HepG2 (cell line): Measurements from ENCODE around the gene CD276. TPM values are rescaled to one million over a fixed set of nuclear protein-coding genes. Genes with fewer than 3 reads are reported as not detected.

Experiments used
- ATAC-seq: fragments of 200-7000 bp; cut with Tn5 transposase; 3 replicates; pipeline ENCODE4 v1.9.1; 2020; ENCODE audit warnings: mild to moderate bottlenecking, moderate library complexity
- BruUV-seq: library from RNA; stranded (reverse); fragments of 400-500 nt; replicated peaks from 2 replicates; lab custom pipeline; 2021; lab: Mats Ljungman, UMichigan
- CTCF ChIA-PET: fragments of 300-600 bp; formaldehyde crosslinking; extraction: SDS; loops from one replicate; lab custom pipeline; 2021; ENCODE audit warnings: low total read pairs, inconsistent platforms, low intra/inter-chr PET ratio; lab: Yijun Ruan, JAX
- POLR2A ChIA-PET: fragments of 350-600 bp; sonication (Branson Sonifier 250); formaldehyde crosslinking; loops from one replicate; lab custom pipeline; 2020; ENCODE audit warnings: antibody characterized with exemption, inconsistent platforms; lab: Yijun Ruan, JAX
- DNase-seq: peaks from one replicate; pipeline ENCODE4 v3.0.0-alpha.2; 2015; ENCODE audit warnings: low spot score
- FAIRE-seq: peaks from 3 replicates; lab custom pipeline; 2011; peaks lifted over from hg19 to GRCh38; lab: Jason Lieb, UNC
- H2AFZ ChIP-seq: one replicate; pipeline ENCODE4 v1.6.1; 2011; ENCODE audit warnings: low read length, inconsistent platforms
- H3K27ac ChIP-seq: fragments of 300-600 bp; 3 replicates; pipeline ENCODE4 v1.8.0; 2011; ENCODE audit warnings: mixed run types, mild to moderate bottlenecking, mixed read lengths, low read length, inconsistent platforms; ENCODE audit not compliant: insufficient read depth; ENCODE audit errors: extremely low read length
- H3K27me3 ChIP-seq, 2 experiments: fragments of 200-600 bp in 1 of 2; 2 replicates in 1 of 2; 3 replicates in 1 of 2; pipeline versions ENCODE4 v1.6.0 to v1.8.0; 2011; ENCODE audit warnings: low read length in 2 of 2, mild to moderate bottlenecking in 2 of 2, moderate library complexity in 2 of 2, inconsistent platforms in 1 of 2; ENCODE audit not compliant: insufficient read depth in 2 of 2, control insufficient read depth in 1 of 2
- H3K36me3 ChIP-seq, 2 experiments: fragments of 200-600 bp in 1 of 2; replicated peaks in 1 of 2; 2 replicates in 1 of 2; 3 replicates in 1 of 2; pipeline versions ENCODE4 v1.5.1 to v1.8.0; 2011; ENCODE audit warnings: low read length in 2 of 2, inconsistent platforms in 1 of 2; ENCODE audit not compliant: insufficient read depth in 2 of 2, control insufficient read depth in 1 of 2
- H3K4me1 ChIP-seq: 2 replicates; pipeline ENCODE4 v1.5.1; 2012; ENCODE audit warnings: low read length, inconsistent platforms; ENCODE audit not compliant: insufficient read depth
- H3K4me2 ChIP-seq: 2 replicates; pipeline ENCODE4 v1.6.0; 2011; ENCODE audit warnings: low read depth, low read length, inconsistent platforms
- H3K4me3 ChIP-seq, 3 experiments: fragments of 200-600 bp in 1 of 3; sonication (generic), shearing (Covaris generic) in 1 of 3; replicated peaks in 1 of 3; 2 replicates each; pipeline ENCODE4 v1.5.1; 2011 to 2016; ENCODE audit warnings: low read length in 3 of 3, inconsistent platforms in 2 of 3, low read depth in 2 of 3, mild to moderate bottlenecking in 2 of 3, control low read depth in 1 of 3, mixed read lengths in 1 of 3; ENCODE audit not compliant: insufficient read depth in 1 of 3
- H3K79me2 ChIP-seq: one replicate; pipeline ENCODE4 v1.6.1; 2011; ENCODE audit warnings: low read length, inconsistent platforms; ENCODE audit not compliant: insufficient read depth
- H3K9ac ChIP-seq: 2 replicates; pipeline ENCODE4 v1.6.0; 2011; ENCODE audit warnings: mild to moderate bottlenecking, low read depth, low read length, inconsistent platforms; ENCODE audit not compliant: insufficient read depth
- H3K9me3 ChIP-seq: 2 replicates; pipeline ENCODE4 v1.5.1; 2012; ENCODE audit warnings: mild to moderate bottlenecking, low read length
- H4K20me1 ChIP-seq: 2 replicates; pipeline ENCODE4 v1.6.0; 2011; ENCODE audit warnings: inconsistent platforms, mild to moderate bottlenecking, low read length, moderate library complexity; ENCODE audit not compliant: insufficient read depth
- FLYWCH1 ChIP-seq: sonication (generic); formaldehyde crosslinking; IDR thresholded peaks from 2 replicates; pipeline ENCODE4 v1.8.1; 2023; ENCODE audit warnings: mild to moderate bottlenecking, missing genetic modification reagents
- FOXM1 ChIP-seq: sonication (generic); formaldehyde crosslinking; IDR thresholded peaks from 2 replicates; pipeline ENCODE4 v1.5.0; 2020; ENCODE audit warnings: missing genetic modification reagents
- KDM2A ChIP-seq: sonication (generic); formaldehyde crosslinking; IDR thresholded peaks from 2 replicates; pipeline ENCODE4 v1.4.0; 2020; ENCODE audit warnings: low read depth, missing genetic modification reagents, borderline replicate concordance
- MBD4 ChIP-seq: IDR thresholded peaks from 2 replicates; pipeline ENCODE4 v1.6.1; 2012; ENCODE audit warnings: low read length, inconsistent platforms, borderline replicate concordance
- MLX ChIP-seq: IDR thresholded peaks from 2 replicates; pipeline ENCODE4 v1.6.1; 2016
- NFE2L1 ChIP-seq: sonication (generic); formaldehyde crosslinking; IDR thresholded peaks from 2 replicates; pipeline ENCODE4 v1.4.0; 2020; ENCODE audit warnings: missing genetic modification reagents, mild to moderate bottlenecking, borderline replicate concordance
- NFKBIZ ChIP-seq: IDR thresholded peaks from 2 replicates; pipeline ENCODE4 v1.6.1; 2018; ENCODE audit warnings: missing genetic modification reagents, missing compliant biosample characterization
- NR2F2 ChIP-seq: IDR thresholded peaks from 2 replicates; pipeline ENCODE4 v1.6.1; 2012; ENCODE audit warnings: low read depth, inconsistent platforms, borderline replicate concordance
- POLR2AphosphoS2 ChIP-seq: IDR thresholded peaks from 2 replicates; pipeline ENCODE4 v1.6.1; 2011; ENCODE audit warnings: low read depth, low read length, improper control_type of control experiment
- SMC3 ChIP-seq: IDR thresholded peaks from 2 replicates; pipeline ENCODE4 v1.6.1; 2011; ENCODE audit warnings: low read length, improper control_type of control experiment
- TOE1 ChIP-seq: sonication (generic); formaldehyde crosslinking; IDR thresholded peaks from 2 replicates; pipeline ENCODE4 v1.4.0; 2020; ENCODE audit warnings: mild to moderate bottlenecking, missing genetic modification reagents
- ZFP36L1 ChIP-seq: sonication (generic); formaldehyde crosslinking; IDR thresholded peaks from 2 replicates; pipeline ENCODE4 v1.8.0; 2022; ENCODE audit warnings: mild to moderate bottlenecking, missing genetic modification reagents, moderate library complexity
- ZFY ChIP-seq: sonication (generic); formaldehyde crosslinking; IDR thresholded peaks from 2 replicates; pipeline ENCODE4 v1.4.0; 2020; ENCODE audit warnings: missing genetic modification reagents
- ZNF253 ChIP-seq: sonication (generic); formaldehyde crosslinking; IDR thresholded peaks from 2 replicates; pipeline ENCODE4 v1.8.0; 2022; ENCODE audit warnings: mild to moderate bottlenecking, missing genetic modification reagents, borderline replicate concordance
- ZNF329 ChIP-seq: sonication (generic); formaldehyde crosslinking; IDR thresholded peaks from 2 replicates; pipeline ENCODE4 v1.9.0; 2021; ENCODE audit warnings: low read depth, mild to moderate bottlenecking, missing genetic modification reagents
- ZNF704 ChIP-seq: sonication (generic); formaldehyde crosslinking; IDR thresholded peaks from 2 replicates; pipeline ENCODE4 v1.8.1; 2023; ENCODE audit warnings: mild to moderate bottlenecking, inconsistent platforms, moderate library complexity, missing genetic modification reagents, borderline replicate concordance
- ZSCAN29 ChIP-seq: sonication (generic); formaldehyde crosslinking; conservative IDR thresholded peaks from 2 replicates; pipeline ENCODE4 v1.4.0; 2020; ENCODE audit warnings: mild to moderate bottlenecking, missing genetic modification reagents
- WGBS: methylation state at CpG from one replicate; pipeline ENCODE4 v1.1.6; 2017; ENCODE audit warnings: low lambda C conversion rate; 5-methylcytosine and 5-hydroxymethylcytosine counted together
- in situ Hi-C: cut with HindIII; loops from 2 replicates; pipeline ENCODE4 v1.10.0; 2017; ENCODE audit warnings: low pct_unique_long_range_greater_than_20kb; ENCODE audit not compliant: extremely low pct_ligation_motif_present
- intact Hi-C: fragments of 100-400 bp; cut with micrococcal nuclease; formaldehyde crosslinking; loops from one replicate; pipeline ENCODE4 v1.10.0; 2022; ENCODE audit not compliant: unreplicated experiment
- polyA plus RNA-seq, 8 experiments: library from polyadenylated mRNA; depleted of rRNA in 3 of 8; stranded (reverse) in 7 of 8; unstranded in 1 of 8; fragments of >200 nt; fragmentation: Illumina TruSeq in 4 of 8; extraction: Trizol in 4 of 8; gene quantifications; 2 replicates each; pipeline versions ENCODE4 v1.2.1 to v1.2.3, GENCODE V29; 2011 to 2016; ENCODE audit warnings: low read depth in 4 of 8, missing spikeins in 1 of 8, mixed read lengths in 1 of 8; ENCODE audit not compliant: insufficient read depth in 1 of 8
- total RNA-seq, 5 experiments: library from RNA; depleted of rRNA; stranded (reverse); fragments of >200 nt; fragmentation: Illumina TruSeq; extraction: Trizol; gene quantifications; 2 replicates each; pipeline ENCODE4 v1.2.3, GENCODE V29; 2016; ENCODE audit warnings: low read depth in 1 of 5
- TF ChIP-seq, protein P1 (sequence below): sonication (generic); formaldehyde crosslinking; IDR thresholded peaks from 2 replicates; pipeline ENCODE4 v1.4.0; 2020; ENCODE audit warnings: missing genetic modification reagents, low read depth, mild to moderate bottlenecking, borderline replicate concordance
- TF ChIP-seq, protein P2 (sequence below): sonication (generic); formaldehyde crosslinking; IDR thresholded peaks from 2 replicates; pipeline ENCODE4 v1.5.1; 2020; ENCODE audit warnings: missing genetic modification reagents, mild to moderate bottlenecking, borderline replicate concordance
- TF ChIP-seq, protein P3 (sequence below): fragments of 450-650 bp; IDR thresholded peaks from 2 replicates; pipeline ENCODE4 v1.6.1; 2017

Gene CD276
- total and polyA plus RNA-seq, 2 of the 13 experiments (the other 11 are each of a cell fraction or from before 2014, with no cell fraction given) = 24.6 to 55.2 TPM

DNA sequence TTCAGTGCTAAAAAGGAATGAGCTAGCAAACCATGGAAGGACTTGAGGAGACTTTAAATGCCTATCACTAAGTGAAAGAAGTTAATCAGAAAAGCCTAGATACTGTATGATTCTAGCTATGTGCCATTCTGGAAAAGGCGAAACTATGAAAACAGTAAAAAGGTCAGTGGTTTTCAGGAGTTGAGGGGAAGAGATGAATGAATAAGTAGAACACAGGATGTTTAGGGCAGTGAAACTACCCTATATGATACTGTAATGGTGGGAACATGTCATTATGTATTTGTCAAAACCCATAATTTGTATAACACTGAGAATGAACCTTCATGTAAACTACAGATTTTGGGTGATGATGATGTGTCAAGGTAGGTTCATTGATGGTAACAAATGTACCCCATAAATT lies 9.6 kb upstream of the CD276 start (continued):
- TF ChIP-seq, protein P1, sequence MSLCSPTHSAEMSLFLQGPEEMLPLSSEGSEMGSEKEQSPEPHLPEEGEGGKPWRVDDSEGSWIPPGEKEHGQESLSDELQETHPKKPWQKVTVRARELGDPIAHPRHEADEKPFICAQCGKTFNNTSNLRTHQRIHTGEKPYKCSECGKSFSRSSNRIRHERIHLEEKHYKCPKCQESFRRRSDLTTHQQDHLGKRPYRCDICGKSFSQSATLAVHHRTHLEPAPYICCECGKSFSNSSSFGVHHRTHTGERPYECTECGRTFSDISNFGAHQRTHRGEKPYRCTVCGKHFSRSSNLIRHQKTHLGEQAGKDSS (CRISPR knock-in tag) = no peak

- 21% methylated on average over 4 of the region's 5 CpGs for WGBS
- H3K36me3 ChIP-seq = no peaks in the 10 kb centered on the region
- H3K4me3 ChIP-seq = no peak overlapping the region
- peaks cover 0 to 33% of the 10 kb centered on the region in 2 experiments; a peak in 3 of 5 replicates for H3K27me3 ChIP-seq
- POLR2A ChIA-PET = no interaction called here
- BruUV-seq = no TSS peak
- H3K9ac ChIP-seq = no peak overlapping the region
- no peaks in the 10 kb centered on the region for H3K79me2 ChIP-seq
- intact Hi-C loops (loop anchor here (1.0 kb wide), 2 partner anchors 23 to 28 kb away; no protein-coding TSS in a partner anchor), in situ Hi-C loops (no loop called here)
- 0 out of 2 replicates have a peak overlapping the region, but pooled peaks have one; percentile 31 for H3K4me2 ChIP-seq
- CTCF ChIA-PET = interaction anchor here (0.7 to 3.4 kb wide), 5 partner anchors 23 to 116 kb away, joined by 3 to 69 read pairs (median 7); no protein-coding TSS in a partner anchor
- DNase-seq (peak; percentile 65), FAIRE-seq (peak; percentile 92), ATAC-seq (peak; percentile 92)
- no peaks in the 10 kb centered on the region for H4K20me1 ChIP-seq
- peaks cover 3% of the 10 kb centered on the region; the same call in 1 of the 2 replicates for H3K4me1 ChIP-seq
- no peaks in the 10 kb centered on the region for H3K9me3 ChIP-seq
- H3K27ac ChIP-seq = no peak overlapping the region
- H2AFZ ChIP-seq = no peak overlapping the region
- TF ChIP-seq ZFP36L1 = no peak
- TF ChIP-seq ZSCAN29 (CRISPR knock-in tag) = no peak
- TF ChIP-seq MLX = no peak
- TF ChIP-seq FOXM1 = no peak
- TF ChIP-seq NFE2L1 (CRISPR knock-in tag) = no peak
- no peak for TF ChIP-seq ZNF253
- TF ChIP-seq ZNF704 (CRISPR knock-in tag) = no peak
- TF ChIP-seq POLR2AphosphoS2 = no peak
- TF ChIP-seq NR2F2 = no peak
- no peak for TF ChIP-seq TOE1 (CRISPR knock-in tag)
- TF ChIP-seq, protein P2, sequence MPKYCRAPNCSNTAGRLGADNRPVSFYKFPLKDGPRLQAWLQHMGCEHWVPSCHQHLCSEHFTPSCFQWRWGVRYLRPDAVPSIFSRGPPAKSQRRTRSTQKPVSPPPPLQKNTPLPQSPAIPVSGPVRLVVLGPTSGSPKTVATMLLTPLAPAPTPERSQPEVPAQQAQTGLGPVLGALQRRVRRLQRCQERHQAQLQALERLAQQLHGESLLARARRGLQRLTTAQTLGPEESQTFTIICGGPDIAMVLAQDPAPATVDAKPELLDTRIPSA (CRISPR knock-in tag) = no peak
- no peak for TF ChIP-seq NFKBIZ (CRISPR knock-in tag)
- no peak for TF ChIP-seq KDM2A (CRISPR knock-in tag)
- TF ChIP-seq SMC3 = peak; percentile 96
- no peak for TF ChIP-seq FLYWCH1 (CRISPR knock-in tag)
- TF ChIP-seq, protein P3, sequence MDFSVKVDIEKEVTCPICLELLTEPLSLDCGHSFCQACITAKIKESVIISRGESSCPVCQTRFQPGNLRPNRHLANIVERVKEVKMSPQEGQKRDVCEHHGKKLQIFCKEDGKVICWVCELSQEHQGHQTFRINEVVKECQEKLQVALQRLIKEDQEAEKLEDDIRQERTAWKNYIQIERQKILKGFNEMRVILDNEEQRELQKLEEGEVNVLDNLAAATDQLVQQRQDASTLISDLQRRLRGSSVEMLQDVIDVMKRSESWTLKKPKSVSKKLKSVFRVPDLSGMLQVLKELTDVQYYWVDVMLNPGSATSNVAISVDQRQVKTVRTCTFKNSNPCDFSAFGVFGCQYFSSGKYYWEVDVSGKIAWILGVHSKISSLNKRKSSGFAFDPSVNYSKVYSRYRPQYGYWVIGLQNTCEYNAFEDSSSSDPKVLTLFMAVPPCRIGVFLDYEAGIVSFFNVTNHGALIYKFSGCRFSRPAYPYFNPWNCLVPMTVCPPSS = no peak
- no peak for TF ChIP-seq MBD4
- TF ChIP-seq ZFY = no peak
- TF ChIP-seq ZNF329 (CRISPR knock-in tag) = no peak
Observed at GRCh38 chr15:73677146-73677607, 7.0 kb upstream of the CD276 start.
